A673 (cell line): Measurements from ENCODE around the gene SAMD11. TPM values are rescaled to one million over a fixed set of nuclear protein-coding genes. Genes with fewer than 3 reads are reported as not detected.

Source experiments
- BruUV-seq: library from RNA; stranded (reverse); fragments of 400-500 nt; replicated peaks from 2 replicates; lab custom pipeline; 2021; lab: Mats Ljungman, UMichigan
- CTCF ChIA-PET: fragments of 300-600 bp; sonication (Branson Sonifier 250); formaldehyde crosslinking; loops from one replicate; lab custom pipeline; 2022; ENCODE audit warnings: antibody characterized with exemption; lab: Charles Lee
- POLR2A ChIA-PET: fragments of 300-600 bp; sonication (Branson Sonifier 250); formaldehyde crosslinking; loops from one replicate; lab custom pipeline; 2022; ENCODE audit warnings: antibody characterized with exemption; ENCODE audit not compliant: low non-redundant PET; lab: Charles Lee
- DNase-seq: peaks from one replicate; pipeline ENCODE4 v3.0.0-alpha.2; 2015; ENCODE audit warnings: low spot score
- H3K27ac ChIP-seq: fragments of 200-600 bp; sonication (generic); 2 replicates; pipeline ENCODE4 v1.5.1; 2016; ENCODE audit warnings: mixed run types, low read depth, mild to moderate bottlenecking, mixed read lengths, antibody characterized with exemption, low read length; ENCODE audit not compliant: poor library complexity, severe bottlenecking
- H3K27me3 ChIP-seq: fragments of 200-600 bp; sonication (generic); replicated peaks from 2 replicates; pipeline ENCODE4 v1.6.1; 2017; ENCODE audit warnings: mixed run types, low read depth, mild to moderate bottlenecking, mixed read lengths, antibody characterized with exemption, low read length; ENCODE audit not compliant: insufficient read depth, poor library complexity
- H3K36me3 ChIP-seq: fragments of 200-600 bp; sonication (generic); 2 replicates; pipeline ENCODE4 v1.6.1; 2016; ENCODE audit warnings: mixed run types, mild to moderate bottlenecking, mixed read lengths, antibody characterized with exemption, low read length; ENCODE audit not compliant: insufficient read depth, poor library complexity, severe bottlenecking
- H3K4me1 ChIP-seq: fragments of 200-600 bp; sonication (generic); 2 replicates; pipeline ENCODE4 v1.6.1; 2017; ENCODE audit warnings: mixed run types, mild to moderate bottlenecking, mixed read lengths, antibody characterized with exemption, low read length; ENCODE audit not compliant: insufficient read depth, poor library complexity, severe bottlenecking
- H3K4me3 ChIP-seq: fragments of 200-600 bp; sonication (generic); 2 replicates; pipeline ENCODE4 v1.5.1; 2016; ENCODE audit warnings: low read depth, mixed run types, mild to moderate bottlenecking, mixed read lengths, low read length; ENCODE audit not compliant: poor library complexity, severe bottlenecking
- H3K9me3 ChIP-seq: fragments of 200-600 bp; sonication (generic); 2 replicates; pipeline ENCODE4 v1.6.1; 2016; ENCODE audit warnings: mixed run types, low read depth, mild to moderate bottlenecking, mixed read lengths, antibody characterized with exemption, low read length; ENCODE audit not compliant: poor library complexity, severe bottlenecking
- EZH2 ChIP-seq: fragments of 200-600 bp; sonication (generic); IDR thresholded peaks from 2 replicates; pipeline ENCODE4 v1.6.1; 2017; ENCODE audit warnings: borderline replicate concordance, low read depth, mild to moderate bottlenecking, mixed read lengths, antibody characterized with exemption, low read length; ENCODE audit not compliant: poor library complexity, severe bottlenecking
- intact Hi-C: fragments of 100-400 bp; cut with micrococcal nuclease; formaldehyde crosslinking; loops from one replicate; pipeline ENCODE4 v1.10.0; 2022; ENCODE audit not compliant: unreplicated experiment
- total RNA-seq: library from RNA; stranded (reverse); gene quantifications from 2 replicates; pipeline ENCODE4 v1.2.3, GENCODE V29; 2021
- TF ChIP-seq, protein P1 (sequence below): fragments of 300-800, 200-600 bp; sonication (generic); conservative IDR thresholded peaks from 2 replicates; pipeline ENCODE4 v1.5.1; 2017; ENCODE audit warnings: low read depth, mild to moderate bottlenecking, antibody characterized with exemption, low read length, moderate library complexity, mixed read lengths

SAMD11 gene
- total RNA-seq, 1 experiment from 2014 or later, result 28.4 TPM

DNA sequence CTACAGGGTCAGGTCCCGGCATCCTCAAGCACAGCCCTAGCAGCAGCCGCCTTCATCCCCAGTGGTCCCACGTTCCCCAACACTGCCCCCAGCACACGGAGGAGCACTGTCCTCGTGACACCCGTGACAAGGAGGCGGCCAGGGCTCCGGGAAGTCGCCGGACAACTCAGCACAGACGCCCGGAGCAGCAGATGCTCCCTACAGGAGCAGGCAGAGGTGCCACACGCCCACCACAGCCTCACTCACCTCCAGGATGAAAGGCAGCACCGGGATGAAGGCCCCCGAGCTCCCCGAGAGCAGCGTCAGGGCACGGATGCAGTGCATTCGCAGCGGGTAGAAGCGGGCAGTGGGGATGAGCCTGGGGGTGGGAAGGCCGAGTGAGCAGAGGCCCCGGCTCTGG lies 27.2 kb downstream of the SAMD11 start:
- no peaks in the 10 kb centered on the region for H3K4me1 ChIP-seq
- H3K27ac ChIP-seq, result no peak overlapping the region
- no TSS peak for BruUV-seq
- ChIA-PET CTCF (no interaction called here), POLR2A (no interaction called here)
- H3K36me3 ChIP-seq, result peaks cover 77% of the 10 kb centered on the region
- TF ChIP-seq EZH2, result no peak
- TF ChIP-seq, protein P1, sequence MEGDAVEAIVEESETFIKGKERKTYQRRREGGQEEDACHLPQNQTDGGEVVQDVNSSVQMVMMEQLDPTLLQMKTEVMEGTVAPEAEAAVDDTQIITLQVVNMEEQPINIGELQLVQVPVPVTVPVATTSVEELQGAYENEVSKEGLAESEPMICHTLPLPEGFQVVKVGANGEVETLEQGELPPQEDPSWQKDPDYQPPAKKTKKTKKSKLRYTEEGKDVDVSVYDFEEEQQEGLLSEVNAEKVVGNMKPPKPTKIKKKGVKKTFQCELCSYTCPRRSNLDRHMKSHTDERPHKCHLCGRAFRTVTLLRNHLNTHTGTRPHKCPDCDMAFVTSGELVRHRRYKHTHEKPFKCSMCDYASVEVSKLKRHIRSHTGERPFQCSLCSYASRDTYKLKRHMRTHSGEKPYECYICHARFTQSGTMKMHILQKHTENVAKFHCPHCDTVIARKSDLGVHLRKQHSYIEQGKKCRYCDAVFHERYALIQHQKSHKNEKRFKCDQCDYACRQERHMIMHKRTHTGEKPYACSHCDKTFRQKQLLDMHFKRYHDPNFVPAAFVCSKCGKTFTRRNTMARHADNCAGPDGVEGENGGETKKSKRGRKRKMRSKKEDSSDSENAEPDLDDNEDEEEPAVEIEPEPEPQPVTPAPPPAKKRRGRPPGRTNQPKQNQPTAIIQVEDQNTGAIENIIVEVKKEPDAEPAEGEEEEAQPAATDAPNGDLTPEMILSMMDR, result no peak
- no peaks in the 10 kb centered on the region for H3K27me3 ChIP-seq
- no peak overlapping the region for H3K4me3 ChIP-seq
- intact Hi-C loops, result no loop called here
- no peak for DNase-seq
- no peaks in the 10 kb centered on the region for H3K9me3 ChIP-seq

DNA sequence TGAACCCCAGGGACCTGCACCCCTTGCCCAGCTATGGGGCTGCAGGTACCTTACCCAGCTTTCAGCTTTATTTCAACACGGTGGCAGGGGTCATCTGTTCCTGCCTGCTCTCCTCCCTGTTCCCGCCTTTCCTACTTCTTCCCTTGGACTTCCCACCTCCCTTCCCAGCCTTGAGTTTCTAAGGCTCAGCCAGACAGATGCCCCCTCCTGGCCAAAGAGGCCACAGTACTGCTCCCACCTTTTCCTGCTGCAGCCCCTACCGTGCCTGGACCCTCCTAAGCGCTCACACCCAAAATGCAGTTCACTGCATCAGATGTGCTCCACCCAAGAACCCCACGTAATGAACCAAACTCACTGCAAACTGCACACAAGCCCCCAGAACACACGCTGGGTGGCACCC lies 27.6 kb downstream of the SAMD11 start:
- TF ChIP-seq, protein P1, result peak; percentile 56
- TF ChIP-seq EZH2, result no peak
- intact Hi-C loops, result no loop called here
- Histone ChIP-seq H3K27me3 (no peaks in the 10 kb centered on the region), H3K9me3 (no peaks in the 10 kb centered on the region), H3K36me3 (peaks cover 80% of the 10 kb centered on the region), H3K4me3 (no peak overlapping the region), H3K27ac (no peak overlapping the region), H3K4me1 (no peaks in the 10 kb centered on the region)
- POLR2A ChIA-PET, result no interaction called here
- CTCF ChIA-PET, result interaction anchor here (1.0 kb wide), 1 partner anchor 47 kb away, joined by 10 read pairs; no protein-coding TSS in a partner anchor
- no TSS peak for BruUV-seq
- DNase-seq, result peak; percentile 51

DNA sequence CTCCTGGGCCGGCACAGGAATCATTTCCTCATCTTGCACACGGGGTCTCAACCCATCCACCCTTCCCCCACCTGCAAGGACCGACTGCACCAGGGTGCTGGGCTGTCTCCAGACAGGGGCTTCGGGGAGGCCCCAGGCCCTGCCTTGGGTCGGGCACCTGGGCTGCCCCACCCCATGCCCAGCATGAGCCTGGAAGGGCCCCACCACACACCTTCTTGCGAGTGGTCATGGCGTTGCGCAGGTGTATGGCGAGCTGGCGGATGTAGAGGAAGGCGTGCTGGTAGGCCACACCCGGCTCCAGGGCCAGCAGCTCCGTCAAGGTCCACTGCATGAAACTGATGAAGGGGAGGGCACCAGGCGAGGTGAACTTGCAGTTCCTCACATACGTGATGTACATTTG lies 28.5 kb downstream of the SAMD11 start:
- intact Hi-C loops, result no loop called here
- BruUV-seq, result no TSS peak
- ChIA-PET CTCF (interaction anchor here (1.0 kb wide), 1 partner anchor 47 kb away, joined by 10 read pairs; no protein-coding TSS in a partner anchor), POLR2A (interaction anchor here (0.6 kb wide), 1 partner anchor 9 kb away, joined by 8 read pairs; no protein-coding TSS in a partner anchor)
- TF ChIP-seq EZH2, result no peak
- TF ChIP-seq, protein P1, result no peak
- peaks cover 88% of the 10 kb centered on the region for H3K36me3 ChIP-seq
- H3K4me3 ChIP-seq, result no peak overlapping the region
- no peak overlapping the region for H3K27ac ChIP-seq
- no peaks in the 10 kb centered on the region for H3K27me3 ChIP-seq
- H3K4me1 ChIP-seq, result peaks cover under 1% of the 10 kb centered on the region
- no peaks in the 10 kb centered on the region for H3K9me3 ChIP-seq
- no peak for DNase-seq
